GM13976 (cell line): ENCODE measurements around the gene NKTR.
A peak's percentile ranks its signal among the peaks of the same experiment; 100 is the strongest.

ENCODE experiments used
- DNase-seq: peaks from one replicate; pipeline ENCODE4 v3.0.0; 2012; ENCODE audit warnings: low spot score
- in situ Hi-C: fragments of 300-500 bp; cut with MboI; formaldehyde crosslinking; loops from one replicate; pipeline ENCODE4 v1.12.0; 2022; ENCODE audit warnings: low sequenced_read_pairs, mixed read lengths, inconsistent platforms; ENCODE audit not compliant: unreplicated experiment
- TF ChIP-seq, protein P1 (sequence below): IDR thresholded peaks from 2 replicates; pipeline ENCODE4 v1.5.1; 2012; ENCODE audit warnings: borderline replicate concordance, mild to moderate bottlenecking; ENCODE audit not compliant: insufficient read depth; ENCODE audit errors: extremely low read depth, missing control alignments, control extremely low read depth

Gene NKTR

DNA sequence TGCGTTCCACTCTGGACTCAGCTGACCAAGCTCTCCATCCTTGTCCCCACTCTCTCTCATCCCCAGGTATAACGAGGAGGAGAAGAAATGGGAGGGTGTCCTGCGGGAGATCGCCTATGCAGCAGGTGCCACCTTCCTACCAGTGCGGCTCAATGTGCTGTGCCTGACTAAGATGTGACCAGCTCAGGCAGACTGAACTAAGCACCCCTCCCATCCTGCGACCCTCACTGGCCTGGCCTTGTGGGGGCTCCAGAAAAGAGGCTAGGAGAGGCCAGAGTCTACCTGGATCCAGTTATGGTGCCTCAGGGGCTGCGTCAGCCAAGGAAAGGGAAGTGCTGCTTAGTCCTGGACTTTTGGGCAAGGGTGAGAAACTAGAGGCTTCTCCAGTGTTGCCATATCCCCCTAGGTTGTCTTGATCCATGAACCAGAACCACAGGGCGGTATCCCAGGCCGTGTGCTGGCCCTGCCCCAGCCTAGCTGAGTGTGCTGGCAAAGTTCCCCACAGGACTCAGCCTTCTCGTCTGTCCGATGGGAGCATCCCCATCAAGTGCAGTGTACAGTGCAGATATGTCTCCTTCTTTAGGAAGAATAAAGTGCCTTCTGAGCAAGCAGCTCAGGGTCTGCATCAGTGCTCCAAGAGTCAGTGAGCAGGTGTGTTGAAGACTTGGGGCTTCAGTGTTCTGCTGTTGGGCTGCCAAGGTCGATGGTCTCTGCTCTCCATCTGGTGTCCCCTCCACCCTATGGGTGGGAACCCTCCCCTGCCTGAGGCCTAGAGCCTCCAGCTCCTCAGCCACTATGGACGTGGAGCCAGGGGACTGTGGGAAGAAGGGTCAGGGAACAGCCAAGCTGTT is 91.6 kb downstream of the NKTR start:
- in situ Hi-C loops = no loop called here
- TF ChIP-seq, protein P1, sequence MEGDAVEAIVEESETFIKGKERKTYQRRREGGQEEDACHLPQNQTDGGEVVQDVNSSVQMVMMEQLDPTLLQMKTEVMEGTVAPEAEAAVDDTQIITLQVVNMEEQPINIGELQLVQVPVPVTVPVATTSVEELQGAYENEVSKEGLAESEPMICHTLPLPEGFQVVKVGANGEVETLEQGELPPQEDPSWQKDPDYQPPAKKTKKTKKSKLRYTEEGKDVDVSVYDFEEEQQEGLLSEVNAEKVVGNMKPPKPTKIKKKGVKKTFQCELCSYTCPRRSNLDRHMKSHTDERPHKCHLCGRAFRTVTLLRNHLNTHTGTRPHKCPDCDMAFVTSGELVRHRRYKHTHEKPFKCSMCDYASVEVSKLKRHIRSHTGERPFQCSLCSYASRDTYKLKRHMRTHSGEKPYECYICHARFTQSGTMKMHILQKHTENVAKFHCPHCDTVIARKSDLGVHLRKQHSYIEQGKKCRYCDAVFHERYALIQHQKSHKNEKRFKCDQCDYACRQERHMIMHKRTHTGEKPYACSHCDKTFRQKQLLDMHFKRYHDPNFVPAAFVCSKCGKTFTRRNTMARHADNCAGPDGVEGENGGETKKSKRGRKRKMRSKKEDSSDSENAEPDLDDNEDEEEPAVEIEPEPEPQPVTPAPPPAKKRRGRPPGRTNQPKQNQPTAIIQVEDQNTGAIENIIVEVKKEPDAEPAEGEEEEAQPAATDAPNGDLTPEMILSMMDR = no peak
- peak; percentile 29 for DNase-seq

DNA sequence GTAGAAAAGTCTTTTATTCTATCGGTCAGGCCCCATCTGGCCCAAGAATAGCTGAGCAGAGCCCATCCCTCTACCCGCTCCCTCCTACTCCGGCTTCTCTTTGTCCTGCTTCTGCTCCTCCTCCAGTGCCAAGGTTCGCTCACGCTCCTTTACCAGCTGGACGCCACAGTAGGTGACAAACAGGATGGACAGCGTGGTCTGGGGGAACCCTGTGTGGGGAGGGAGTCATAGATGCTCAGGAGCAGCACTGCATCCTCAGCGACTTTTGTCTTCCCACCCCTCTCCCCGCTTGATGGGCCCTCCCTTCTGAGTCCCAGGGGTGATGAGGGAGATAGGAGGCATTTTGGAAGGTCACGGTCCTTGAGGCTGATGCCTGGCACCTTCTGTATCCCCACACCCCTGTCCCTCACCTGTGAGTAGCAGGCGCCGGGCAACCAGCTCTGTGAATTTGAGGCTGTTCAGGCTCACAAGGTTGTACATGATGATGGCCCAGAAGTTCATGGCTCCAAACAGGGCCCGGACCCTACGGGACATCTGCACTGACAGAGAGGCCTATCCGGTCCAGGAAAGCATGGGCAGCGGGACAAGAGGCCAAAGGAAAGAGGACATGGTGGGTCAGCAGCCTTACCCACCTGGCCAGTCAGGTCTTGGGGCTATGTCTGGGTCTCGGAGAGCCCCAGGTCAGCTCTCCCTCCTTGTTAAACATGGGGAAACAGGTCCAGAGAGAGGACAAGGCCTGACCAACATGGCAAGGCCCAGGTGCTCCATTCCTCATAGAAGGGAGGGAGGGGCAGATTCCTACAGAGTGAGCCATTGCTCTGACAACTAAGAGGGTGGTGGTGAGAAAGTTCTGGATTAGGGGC is 92.4 kb downstream of the NKTR start:
- TF ChIP-seq, protein P1 = no peak
- in situ Hi-C loops = no loop called here
- DNase-seq = peak; percentile 30

DNA sequence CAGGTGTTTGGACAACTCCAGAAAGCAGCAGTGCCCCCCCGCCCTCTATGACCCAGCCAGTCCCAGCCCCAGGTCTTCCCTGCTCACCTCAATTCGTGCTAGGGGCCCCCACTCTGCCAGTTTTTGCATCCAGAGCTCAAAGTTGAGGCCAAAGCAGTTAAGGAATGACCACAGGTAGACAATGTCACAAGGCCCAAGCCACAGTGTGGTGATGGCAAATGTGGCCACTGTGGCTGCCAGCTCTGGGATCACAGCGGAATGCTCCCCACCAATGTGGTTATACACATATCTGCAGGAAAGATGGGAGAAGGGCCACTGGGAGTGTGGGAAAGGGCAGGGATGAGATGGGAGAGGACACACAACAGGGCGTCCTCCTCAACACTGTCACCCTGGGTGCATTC is 93.0 kb downstream of the NKTR start:
- TF ChIP-seq, protein P1 = no peak
- in situ Hi-C loops = no loop called here

DNA sequence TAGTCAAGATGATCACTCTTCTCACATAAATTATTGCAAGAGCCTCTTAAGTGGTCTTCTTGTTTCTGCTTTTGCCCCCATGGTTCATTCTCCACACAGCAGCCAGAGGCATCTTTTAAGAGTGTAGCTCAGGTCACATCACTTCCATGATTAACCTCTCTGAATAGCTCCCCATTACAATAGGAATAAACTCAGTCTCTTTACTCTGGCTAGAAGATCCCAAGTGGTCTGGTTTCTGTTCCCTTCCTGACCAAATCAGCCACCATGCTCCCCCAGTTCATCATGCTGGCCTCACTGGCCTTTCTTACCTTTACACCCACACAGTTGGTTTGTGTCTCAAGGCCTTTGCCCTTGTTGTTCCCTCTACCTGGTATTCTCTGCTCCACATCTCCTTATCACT is 93.9 kb downstream of the NKTR start:
- no peak for DNase-seq
- TF ChIP-seq, protein P1 = no peak
- in situ Hi-C loops = no loop called here

More for the DNA sequence above, 93.0 kb downstream of the NKTR start:
- DNase-seq = no peak

- TF ChIP-seq, protein P1 = no peak
- DNase-seq = no peak
- in situ Hi-C loops = no loop called here
Observed at GRCh38 chr3:42696356-42697288, 96.1 kb downstream of the NKTR start.
